Measurements from ENCODE around the gene CAMSAP3. TPM values are rescaled to one million over a fixed set of nuclear protein-coding genes. Genes with fewer than 3 reads are reported as not detected.

Gene CAMSAP3
- polyA plus RNA-seq, 1 of the 3 experiments (the other 2 are of a cell fraction): 0.08 TPM

DNA sequence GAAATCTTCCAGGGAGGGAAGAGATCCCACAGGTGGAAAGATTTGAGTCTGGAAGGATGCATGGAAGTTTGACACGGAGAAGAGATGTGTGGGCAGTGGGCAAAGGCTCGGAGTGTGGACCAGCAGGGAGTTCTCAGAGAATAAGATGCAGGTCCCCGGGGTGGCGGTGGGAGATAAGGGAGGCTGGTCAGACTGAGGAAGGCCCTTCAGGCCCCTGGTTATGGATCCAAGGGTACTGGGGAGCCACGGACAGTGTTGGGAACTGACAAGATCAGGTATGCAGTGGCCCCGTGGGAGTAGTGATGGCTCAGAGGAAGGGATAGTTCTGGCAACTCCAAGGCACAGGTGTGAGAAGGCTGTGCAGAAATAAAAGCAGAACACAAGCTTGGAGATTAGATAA is 2.5 kb downstream of the CAMSAP3 start:
- no peak for DNase-seq
- TF ChIP-seq, protein P1, sequence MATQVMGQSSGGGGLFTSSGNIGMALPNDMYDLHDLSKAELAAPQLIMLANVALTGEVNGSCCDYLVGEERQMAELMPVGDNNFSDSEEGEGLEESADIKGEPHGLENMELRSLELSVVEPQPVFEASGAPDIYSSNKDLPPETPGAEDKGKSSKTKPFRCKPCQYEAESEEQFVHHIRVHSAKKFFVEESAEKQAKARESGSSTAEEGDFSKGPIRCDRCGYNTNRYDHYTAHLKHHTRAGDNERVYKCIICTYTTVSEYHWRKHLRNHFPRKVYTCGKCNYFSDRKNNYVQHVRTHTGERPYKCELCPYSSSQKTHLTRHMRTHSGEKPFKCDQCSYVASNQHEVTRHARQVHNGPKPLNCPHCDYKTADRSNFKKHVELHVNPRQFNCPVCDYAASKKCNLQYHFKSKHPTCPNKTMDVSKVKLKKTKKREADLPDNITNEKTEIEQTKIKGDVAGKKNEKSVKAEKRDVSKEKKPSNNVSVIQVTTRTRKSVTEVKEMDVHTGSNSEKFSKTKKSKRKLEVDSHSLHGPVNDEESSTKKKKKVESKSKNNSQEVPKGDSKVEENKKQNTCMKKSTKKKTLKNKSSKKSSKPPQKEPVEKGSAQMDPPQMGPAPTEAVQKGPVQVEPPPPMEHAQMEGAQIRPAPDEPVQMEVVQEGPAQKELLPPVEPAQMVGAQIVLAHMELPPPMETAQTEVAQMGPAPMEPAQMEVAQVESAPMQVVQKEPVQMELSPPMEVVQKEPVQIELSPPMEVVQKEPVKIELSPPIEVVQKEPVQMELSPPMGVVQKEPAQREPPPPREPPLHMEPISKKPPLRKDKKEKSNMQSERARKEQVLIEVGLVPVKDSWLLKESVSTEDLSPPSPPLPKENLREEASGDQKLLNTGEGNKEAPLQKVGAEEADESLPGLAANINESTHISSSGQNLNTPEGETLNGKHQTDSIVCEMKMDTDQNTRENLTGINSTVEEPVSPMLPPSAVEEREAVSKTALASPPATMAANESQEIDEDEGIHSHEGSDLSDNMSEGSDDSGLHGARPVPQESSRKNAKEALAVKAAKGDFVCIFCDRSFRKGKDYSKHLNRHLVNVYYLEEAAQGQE (IDR thresholded peaks at IDR 0.05; ENCODE audit: low read depth, low read length): no peak
- TF ChIP-seq NRF1 (IDR thresholded peaks at IDR 0.05; ENCODE audit: low read depth, low read length): no peak
- TF ChIP-seq, protein P2, sequence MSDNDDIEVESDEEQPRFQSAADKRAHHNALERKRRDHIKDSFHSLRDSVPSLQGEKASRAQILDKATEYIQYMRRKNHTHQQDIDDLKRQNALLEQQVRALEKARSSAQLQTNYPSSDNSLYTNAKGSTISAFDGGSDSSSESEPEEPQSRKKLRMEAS (IDR thresholded peaks at IDR 0.05; ENCODE audit: low read depth): no peak
- TF ChIP-seq MEF2A (IDR thresholded peaks at IDR 0.05; ENCODE audit: borderline replicate concordance, low read depth): no peak
- TF ChIP-seq SIN3A (IDR thresholded peaks at IDR 0.05; ENCODE audit: borderline replicate concordance, low read depth, low read length): no peak
- no peak for TF ChIP-seq FOSL2 (IDR thresholded peaks at IDR 0.05; ENCODE audit: borderline replicate concordance, low read depth)
- no peak overlapping the region for H3K4me3 ChIP-seq (ENCODE audit: low read depth in 2 of 2, low read length in 1 of 2)
- no peak overlapping the region for H3K27ac ChIP-seq (ENCODE audit: low read depth in 2 of 2, low read length in 1 of 2)
- no peaks in the 10 kb centered on the region for H4K20me1 ChIP-seq (ENCODE audit: insufficient read depth)
- ChIA-PET CTCF (interaction anchor here (1.1 to 2.8 kb wide), 4 partner anchors 9 to 254 kb away, joined by 3 to 12 read pairs (median 4); no protein-coding TSS in a partner anchor), POLR2A (no interaction called here)
- H2AFZ ChIP-seq (ENCODE audit: low read depth): no peak overlapping the region
- no peak overlapping the region for H3K9ac ChIP-seq
- no peaks in the 10 kb centered on the region for H3K9me3 ChIP-seq
- no peak overlapping the region for H3K4me2 ChIP-seq
- H3K27me3 ChIP-seq (ENCODE audit: insufficient read depth): peaks cover 22% of the 10 kb centered on the region
- H3K4me1 ChIP-seq (ENCODE audit: control insufficient read depth in 1 of 2, insufficient read depth in 2 of 2, low read depth in 1 of 2, low read length in 1 of 2): peaks cover 0 to 8% of the 10 kb centered on the region in 2 experiments; a peak in 1 of 4 replicates
- H3K9me2 ChIP-seq: no peaks in the 10 kb centered on the region
- no peaks in the 10 kb centered on the region for H3F3A ChIP-seq (replicated peaks; ENCODE audit: insufficient read depth)
- 78% methylated on average over 6 of the region's 6 CpGs for WGBS (ENCODE audit: low lambda C conversion rate)
- no peaks in the 10 kb centered on the region for H3K36me3 ChIP-seq (replicated peaks in 1 of 2; ENCODE audit: control insufficient read depth in 1 of 2, insufficient read depth in 2 of 2, low read length in 1 of 2)
- no peaks in the 10 kb centered on the region for H3K79me2 ChIP-seq (ENCODE audit: insufficient read depth)

DNA sequence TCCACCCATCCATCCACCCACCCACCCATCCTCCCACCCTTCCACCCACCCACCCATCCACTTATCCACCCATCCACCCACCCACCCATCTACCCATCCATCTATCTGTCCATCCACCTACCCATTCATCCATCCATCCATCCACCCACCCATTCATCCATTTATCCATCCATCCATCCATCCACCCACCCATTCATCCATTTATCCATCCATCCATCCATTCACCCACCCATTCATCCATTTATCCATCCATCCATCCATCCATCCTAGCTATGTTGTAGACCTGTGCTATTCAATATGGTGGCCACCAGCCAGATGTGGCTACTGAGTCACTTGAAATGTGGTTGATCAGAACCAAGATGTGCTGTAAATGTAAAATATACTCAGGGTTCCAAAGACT is 5.1 kb downstream of the CAMSAP3 start:
- DNase-seq: no peak
- Histone ChIP-seq H3K27ac (ENCODE audit: low read depth in 2 of 2, low read length in 1 of 2) (no peak overlapping the region), H3K79me2 (ENCODE audit: insufficient read depth) (no peaks in the 10 kb centered on the region), H3K9ac (no peak overlapping the region), H4K20me1 (ENCODE audit: insufficient read depth) (no peaks in the 10 kb centered on the region), H3K9me2 (no peaks in the 10 kb centered on the region), H3K9me3 (no peaks in the 10 kb centered on the region), H2AFZ (ENCODE audit: low read depth) (no peak overlapping the region), H3K4me1 (ENCODE audit: control insufficient read depth in 1 of 2, insufficient read depth in 2 of 2, low read depth in 1 of 2, low read length in 1 of 2) (peaks cover 0 to 16% of the 10 kb centered on the region in 2 experiments; a peak in 1 of 4 replicates), H3K4me3 (ENCODE audit: low read depth in 2 of 2, low read length in 1 of 2) (no peak overlapping the region), H3K36me3 (replicated peaks in 1 of 2; ENCODE audit: control insufficient read depth in 1 of 2, insufficient read depth in 2 of 2, low read length in 1 of 2) (no peaks in the 10 kb centered on the region), H3K4me2 (no peak overlapping the region), H3K27me3 (ENCODE audit: insufficient read depth) (peaks cover 11% of the 10 kb centered on the region), H3F3A (replicated peaks; ENCODE audit: insufficient read depth) (no peaks in the 10 kb centered on the region)
- ChIA-PET CTCF (interaction anchor here (0.7 to 1.2 kb wide), 2 partner anchors 9 to 32 kb away, joined by 3 to 5 read pairs; no protein-coding TSS in a partner anchor), POLR2A (no interaction called here)
- TF ChIP-seq POLR2AphosphoS5 (IDR thresholded peaks at IDR 0.05; ENCODE audit: low read depth, low read length) (no peak), EZH2phosphoT487 (IDR thresholded peaks at IDR 0.05; ENCODE audit: borderline replicate concordance, low read depth) (no peak), ELF1 (IDR thresholded peaks at IDR 0.05) (no peak), SIN3A (IDR thresholded peaks at IDR 0.05; ENCODE audit: borderline replicate concordance, low read depth, low read length) (no peak), RAD21 (IDR thresholded peaks at IDR 0.05; ENCODE audit: low read length) (no peak), NRF1 (IDR thresholded peaks at IDR 0.05; ENCODE audit: low read depth, low read length) (no peak), FOXJ3 (CRISPR knock-in tag; IDR thresholded peaks at IDR 0.05) (no peak), RFX5 (IDR thresholded peaks at IDR 0.05; ENCODE audit: low read length) (no peak), GABPA (IDR thresholded peaks at IDR 0.05; ENCODE audit: low read depth) (no peak), YY1 (IDR thresholded peaks at IDR 0.05; ENCODE audit: low read depth) (no peak), GATA2 (CRISPR knock-in tag; IDR thresholded peaks at IDR 0.05) (no peak), FOSL2 (IDR thresholded peaks at IDR 0.05; ENCODE audit: borderline replicate concordance, low read depth) (no peak), NFIC (IDR thresholded peaks at IDR 0.05; ENCODE audit: borderline replicate concordance) (no peak)
- TF ChIP-seq, protein P3, sequence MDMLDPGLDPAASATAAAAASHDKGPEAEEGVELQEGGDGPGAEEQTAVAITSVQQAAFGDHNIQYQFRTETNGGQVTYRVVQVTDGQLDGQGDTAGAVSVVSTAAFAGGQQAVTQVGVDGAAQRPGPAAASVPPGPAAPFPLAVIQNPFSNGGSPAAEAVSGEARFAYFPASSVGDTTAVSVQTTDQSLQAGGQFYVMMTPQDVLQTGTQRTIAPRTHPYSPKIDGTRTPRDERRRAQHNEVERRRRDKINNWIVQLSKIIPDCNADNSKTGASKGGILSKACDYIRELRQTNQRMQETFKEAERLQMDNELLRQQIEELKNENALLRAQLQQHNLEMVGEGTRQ (IDR thresholded peaks at IDR 0.05; ENCODE audit: borderline replicate concordance, low read depth, low read length): no peak
- TF ChIP-seq, protein P1 (IDR thresholded peaks at IDR 0.05; ENCODE audit: low read depth, low read length): no peak
- TF ChIP-seq, protein P4, sequence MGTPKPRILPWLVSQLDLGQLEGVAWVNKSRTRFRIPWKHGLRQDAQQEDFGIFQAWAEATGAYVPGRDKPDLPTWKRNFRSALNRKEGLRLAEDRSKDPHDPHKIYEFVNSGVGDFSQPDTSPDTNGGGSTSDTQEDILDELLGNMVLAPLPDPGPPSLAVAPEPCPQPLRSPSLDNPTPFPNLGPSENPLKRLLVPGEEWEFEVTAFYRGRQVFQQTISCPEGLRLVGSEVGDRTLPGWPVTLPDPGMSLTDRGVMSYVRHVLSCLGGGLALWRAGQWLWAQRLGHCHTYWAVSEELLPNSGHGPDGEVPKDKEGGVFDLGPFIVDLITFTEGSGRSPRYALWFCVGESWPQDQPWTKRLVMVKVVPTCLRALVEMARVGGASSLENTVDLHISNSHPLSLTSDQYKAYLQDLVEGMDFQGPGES (IDR thresholded peaks at IDR 0.05; ENCODE audit: low read depth, low read length): no peak

Measured in SK-N-SH (cell line).